ENCODE data around the gene KRTAP9-4. TPM values are rescaled to one million over a fixed set of nuclear protein-coding genes. Genes with fewer than 3 reads are reported as not detected.
"Not testable (repeated sequence)": the region's sequence is repeated elsewhere in the genome, so short reads cannot be mapped to it uniquely, and the experiment has no call there.

The KRTAP9-4 gene
- total RNA-seq, 1 experiment from 2014 or later, result not detected

DNA sequence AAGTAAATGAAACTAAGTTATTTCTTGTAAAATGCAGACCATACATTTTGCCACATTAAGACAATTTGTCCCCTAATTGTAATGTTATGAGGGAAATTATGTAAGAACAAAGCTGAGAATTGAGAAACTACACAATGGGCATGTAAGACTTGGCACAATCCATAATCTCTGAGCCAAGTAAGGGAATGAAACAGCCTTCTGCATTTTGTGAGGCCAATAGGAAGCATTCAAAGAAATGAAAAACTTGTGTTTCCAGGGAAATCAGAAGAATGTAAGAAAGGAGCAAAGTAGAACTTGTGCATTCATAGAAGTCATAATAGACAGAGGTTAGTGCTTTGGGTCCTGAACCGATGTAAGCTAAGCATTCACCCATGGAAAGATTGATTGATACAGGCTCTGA lies 1.8 kb downstream of the KRTAP9-4 start:
- Histone ChIP-seq H3K36me3 (replicated peaks; ENCODE audit: control insufficient read depth, insufficient read depth, low read length) (no peaks in the 10 kb centered on the region), H3K27me3 (ENCODE audit: control insufficient read depth, insufficient read depth, low read length) (peaks cover 2% of the 10 kb centered on the region; the same call in 1 of the 2 replicates), H3K4me3 (ENCODE audit: insufficient read depth, low read depth, low read length) (no peak overlapping the region)
- DNase-seq, result no peak

GRCh38 chr17:41254861-41255260 lies 5.4 kb downstream of the KRTAP9-4 start:
- Histone ChIP-seq H3K4me3 (ENCODE audit: insufficient read depth, low read depth, low read length) (no peak overlapping the region), H3K36me3 (replicated peaks; ENCODE audit: control insufficient read depth, insufficient read depth, low read length) (no peaks in the 10 kb centered on the region), H3K27me3 (ENCODE audit: control insufficient read depth, insufficient read depth, low read length) (peaks cover 2% of the 10 kb centered on the region; the same call in 1 of the 2 replicates)
- no peak for DNase-seq

DNA sequence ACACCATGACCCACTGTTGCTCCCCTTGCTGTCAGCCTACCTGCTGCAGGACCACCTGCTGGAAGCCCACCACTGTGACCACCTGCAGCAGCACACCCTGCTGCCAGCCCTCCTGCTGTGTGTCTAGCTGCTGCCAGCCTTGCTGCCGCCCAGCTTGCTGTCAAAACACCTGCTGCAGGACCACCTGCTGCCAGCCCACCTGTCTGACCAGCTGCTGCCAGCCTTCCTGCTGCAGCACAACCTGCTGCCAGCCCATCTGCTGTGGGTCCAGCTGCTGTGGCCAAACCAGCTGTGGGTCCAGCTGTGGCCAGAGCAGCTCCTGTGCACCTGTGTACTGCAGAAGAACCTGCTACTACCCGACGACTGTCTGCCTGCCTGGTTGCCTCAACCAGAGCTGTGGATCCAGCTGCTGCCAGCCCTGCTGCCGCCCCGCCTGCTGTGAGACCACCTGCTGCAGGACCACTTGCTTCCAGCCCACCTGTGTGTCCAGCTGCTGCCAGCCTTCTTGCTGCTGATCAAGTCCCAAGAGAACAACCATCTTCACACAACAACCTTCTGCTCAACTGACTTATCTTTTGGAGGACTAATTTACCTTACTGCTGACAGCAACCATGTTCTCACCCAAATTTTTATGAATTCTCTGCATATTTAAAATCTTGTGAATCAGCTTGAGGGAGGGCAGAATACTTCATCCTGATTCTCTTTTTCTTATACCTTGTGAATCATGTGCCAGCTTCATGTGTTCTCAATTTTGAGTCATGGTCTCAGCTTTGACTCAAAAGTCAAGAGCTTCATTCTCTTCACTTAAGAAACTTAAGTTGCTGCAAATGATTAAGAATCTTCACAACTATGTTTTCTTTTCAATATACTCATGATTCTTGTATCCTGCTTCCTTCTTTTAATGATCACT lies 6.1 kb downstream of the KRTAP9-4 start, which contains the start of gene KRTAP9-9:
KRTAP9-9 (plus strand) TSS at position 4 of the 910 bp plus-strand sequence.
- H3K4me3 ChIP-seq (ENCODE audit: insufficient read depth, low read depth, low read length); H3K36me3 ChIP-seq (replicated peaks; ENCODE audit: control insufficient read depth, insufficient read depth, low read length); H3K27me3 ChIP-seq (ENCODE audit: control insufficient read depth, insufficient read depth, low read length); DNase-seq: not testable (repeated sequence)

DNA sequence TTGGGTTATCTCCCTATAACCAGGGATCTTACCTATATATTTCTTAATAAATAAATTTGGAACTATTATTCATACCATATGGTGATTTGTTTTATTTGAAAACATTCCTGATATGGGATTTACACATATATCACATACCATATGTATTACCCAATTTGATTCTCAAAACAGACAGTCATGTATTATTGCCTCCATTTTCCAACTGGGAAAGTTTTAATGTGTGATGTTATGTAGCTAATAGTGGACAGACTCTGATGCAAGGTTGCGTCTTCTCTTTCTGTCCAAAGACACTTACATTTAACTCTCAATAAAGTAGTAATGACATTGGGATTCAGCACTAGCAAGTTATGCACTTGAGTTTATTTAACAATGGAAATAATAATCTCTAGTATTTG lies 6.8 kb downstream of the KRTAP9-4 start:
- no peaks in the 10 kb centered on the region for H3K36me3 ChIP-seq (replicated peaks; ENCODE audit: control insufficient read depth, insufficient read depth, low read length)
- H3K4me3 ChIP-seq (ENCODE audit: insufficient read depth, low read depth, low read length), result no peak overlapping the region
- no peak for DNase-seq
- H3K27me3 ChIP-seq (ENCODE audit: control insufficient read depth, insufficient read depth, low read length), result peaks cover 2% of the 10 kb centered on the region; the same call in 1 of the 2 replicates

DNA sequence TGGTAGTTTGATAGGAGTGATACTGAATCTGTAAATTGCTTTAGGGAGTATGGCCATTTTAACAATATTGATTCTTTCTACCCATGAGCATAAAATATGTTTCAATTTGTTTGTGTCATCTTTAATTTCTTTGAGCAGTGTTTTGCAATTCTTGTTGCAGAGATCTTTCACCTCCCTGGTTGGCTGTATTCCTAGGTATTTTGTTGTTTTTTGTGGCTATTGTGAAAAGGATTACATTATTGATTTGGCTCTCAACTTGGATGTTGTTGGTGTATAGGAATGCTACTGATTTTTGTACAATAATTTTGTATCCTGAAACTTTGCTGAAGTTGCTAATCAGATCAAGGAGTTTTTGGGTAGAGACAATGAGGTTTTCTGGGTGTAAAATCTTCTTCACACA lies 8.9 kb downstream of the KRTAP9-4 start:
- no peaks in the 10 kb centered on the region for H3K27me3 ChIP-seq (ENCODE audit: control insufficient read depth, insufficient read depth, low read length)
- H3K36me3 ChIP-seq (replicated peaks; ENCODE audit: control insufficient read depth, insufficient read depth, low read length), result no peaks in the 10 kb centered on the region
- H3K4me3 ChIP-seq (ENCODE audit: insufficient read depth, low read depth, low read length), result no peak overlapping the region
- no peak for DNase-seq

DNA sequence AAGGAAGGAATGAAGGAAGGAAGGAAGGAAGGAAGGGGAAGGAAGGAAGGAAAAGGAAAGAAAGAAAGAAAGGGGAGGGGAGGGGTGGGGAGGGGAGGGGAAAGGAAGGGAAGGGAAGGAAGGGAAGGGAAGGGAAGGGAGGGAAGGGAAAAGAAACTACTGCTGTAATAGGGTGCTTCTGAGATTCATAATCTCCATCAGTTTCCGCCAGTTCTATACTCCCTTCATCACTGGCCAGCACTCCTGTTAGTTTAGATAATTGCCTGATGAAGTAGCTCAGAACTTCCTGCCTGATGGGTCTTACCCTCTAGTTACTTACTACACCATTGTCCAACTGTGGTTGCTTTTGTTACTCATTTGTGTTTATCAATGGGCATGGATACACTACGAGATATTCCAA lies 13.7 kb downstream of the KRTAP9-4 start:
- DNase-seq, result no peak
- Histone ChIP-seq H3K4me3 (ENCODE audit: insufficient read depth, low read depth, low read length) (no peak overlapping the region), H3K27me3 (ENCODE audit: control insufficient read depth, insufficient read depth, low read length) (no peaks in the 10 kb centered on the region; the same call in 1 of the 2 replicates)

GRCh38 chr17:41264599-41264998 lies 15.1 kb downstream of the KRTAP9-4 start:
- H3K27me3 ChIP-seq (ENCODE audit: control insufficient read depth, insufficient read depth, low read length), result no peaks in the 10 kb centered on the region; the same call in 1 of the 2 replicates
- DNase-seq, result no peak
- no peak overlapping the region for H3K4me3 ChIP-seq (ENCODE audit: insufficient read depth, low read depth, low read length)
- H3K36me3 ChIP-seq (replicated peaks; ENCODE audit: control insufficient read depth, insufficient read depth, low read length), result no peaks in the 10 kb centered on the region

More for the DNA sequence above, 13.7 kb downstream of the KRTAP9-4 start:
- H3K36me3 ChIP-seq (replicated peaks; ENCODE audit: control insufficient read depth, insufficient read depth, low read length), result no peaks in the 10 kb centered on the region

GRCh38 chr17:41265078-41265477 lies 15.6 kb downstream of the KRTAP9-4 start, which contains the start of gene KRTAP9-6:
KRTAP9-6 (plus strand) TSS chr17:41265378; CDS start chr17:41265378, 0 bp downstream.
- DNase-seq, result no peak
- no peaks in the 10 kb centered on the region for H3K36me3 ChIP-seq (replicated peaks; ENCODE audit: control insufficient read depth, insufficient read depth, low read length)
- H3K27me3 ChIP-seq (ENCODE audit: control insufficient read depth, insufficient read depth, low read length), result no peaks in the 10 kb centered on the region; the same call in 1 of the 2 replicates
- H3K4me3 ChIP-seq (ENCODE audit: insufficient read depth, low read depth, low read length), result no peak within 1 kb of the TSS

DNA sequence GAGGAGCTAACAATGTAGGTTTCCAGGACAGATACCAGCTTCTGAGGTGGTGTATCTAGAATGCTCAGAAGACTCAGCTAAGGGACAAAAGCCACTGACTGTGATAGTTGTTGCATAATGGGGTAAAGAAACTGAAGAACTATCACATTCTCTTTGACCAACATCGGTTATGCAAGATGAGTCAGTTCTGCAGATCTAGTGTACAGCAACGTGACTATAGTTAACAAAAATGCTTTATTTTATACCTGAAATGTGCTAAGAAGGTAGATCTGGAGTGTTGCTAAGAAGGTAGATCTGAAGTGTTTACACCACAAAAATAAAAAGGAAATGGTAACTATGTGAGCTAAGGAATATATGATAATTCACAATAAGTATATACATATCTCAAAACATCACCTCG lies 18.2 kb downstream of the KRTAP9-4 start:
- H3K27me3 ChIP-seq (ENCODE audit: control insufficient read depth, insufficient read depth, low read length), result no peaks in the 10 kb centered on the region; the same call in 1 of the 2 replicates
- no peak for DNase-seq
- no peaks in the 10 kb centered on the region for H3K36me3 ChIP-seq (replicated peaks; ENCODE audit: control insufficient read depth, insufficient read depth, low read length)
- H3K4me3 ChIP-seq (ENCODE audit: insufficient read depth, low read depth, low read length), result no peak overlapping the region

GRCh38 chr17:41271323-41271722 lies 21.8 kb downstream of the KRTAP9-4 start:
- H3K27me3 ChIP-seq (ENCODE audit: control insufficient read depth, insufficient read depth, low read length); H3K36me3 ChIP-seq (replicated peaks; ENCODE audit: control insufficient read depth, insufficient read depth, low read length); H3K4me3 ChIP-seq (ENCODE audit: insufficient read depth, low read depth, low read length); DNase-seq: not testable (repeated sequence)

DNA sequence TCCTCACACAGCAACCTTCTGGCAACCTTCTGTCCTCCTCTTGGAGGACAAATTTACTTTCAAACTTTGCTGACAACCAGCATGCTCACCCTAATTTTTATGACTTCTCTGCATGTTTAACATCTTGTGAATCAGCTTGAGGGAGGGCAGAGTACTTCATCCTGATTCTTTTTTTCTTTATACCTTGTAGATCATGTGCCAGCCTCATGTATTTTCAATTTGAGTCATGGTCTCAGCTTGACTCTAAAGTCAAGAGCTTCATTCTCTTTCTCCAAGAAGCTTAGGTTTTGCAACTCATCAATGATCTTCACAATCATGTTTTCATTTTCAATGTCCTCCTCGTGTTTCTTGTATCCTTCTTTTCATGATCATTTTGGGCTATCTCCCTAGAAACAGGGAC lies 22.4 kb downstream of the KRTAP9-4 start:
- Histone ChIP-seq H3K36me3 (replicated peaks; ENCODE audit: control insufficient read depth, insufficient read depth, low read length) (no peaks in the 10 kb centered on the region), H3K27me3 (ENCODE audit: control insufficient read depth, insufficient read depth, low read length) (no peaks in the 10 kb centered on the region; the same call in 1 of the 2 replicates), H3K4me3 (ENCODE audit: insufficient read depth, low read depth, low read length) (no peak overlapping the region)
- no peak for DNase-seq

DNA sequence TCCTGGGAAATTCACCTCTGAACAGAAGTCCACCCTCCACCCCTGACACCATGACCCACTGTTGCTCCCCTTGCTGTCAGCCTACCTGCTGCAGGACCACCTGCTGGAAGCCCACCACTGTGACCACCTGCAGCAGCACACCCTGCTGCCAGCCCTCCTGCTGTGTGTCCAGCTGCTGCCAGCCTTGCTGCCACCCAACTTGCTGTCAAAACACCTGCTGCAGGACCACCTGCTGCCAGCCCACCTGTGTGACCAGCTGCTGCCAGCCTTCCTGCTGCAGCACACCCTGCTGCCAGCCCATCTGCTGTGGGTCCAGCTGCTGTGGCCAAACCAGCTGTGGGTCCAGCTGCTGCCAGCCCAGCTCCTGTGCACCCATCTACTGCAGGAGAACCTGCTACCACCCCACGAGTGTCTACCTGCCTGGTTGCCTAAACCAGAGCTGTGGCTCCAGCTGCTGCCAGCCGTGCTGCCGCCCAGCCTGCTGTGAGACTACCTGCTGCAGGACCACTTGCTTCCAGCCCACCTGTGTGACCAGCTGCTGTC lies 26.2 kb downstream of the KRTAP9-4 start, which contains the start of gene KRTAP9-7:
KRTAP9-7 (plus strand) TSS at position 51 of the 543 bp plus-strand sequence; CDS start at position 51, 0 bp downstream.
- H3K27me3 ChIP-seq (ENCODE audit: control insufficient read depth, insufficient read depth, low read length); DNase-seq; H3K36me3 ChIP-seq (replicated peaks; ENCODE audit: control insufficient read depth, insufficient read depth, low read length); H3K4me3 ChIP-seq (ENCODE audit: insufficient read depth, low read depth, low read length): not testable (repeated sequence)

- no peak overlapping the region for H3K4me3 ChIP-seq (ENCODE audit: insufficient read depth, low read depth, low read length)
- H3K27me3 ChIP-seq (ENCODE audit: control insufficient read depth, insufficient read depth, low read length), result no peaks in the 10 kb centered on the region
- H3K36me3 ChIP-seq (replicated peaks; ENCODE audit: control insufficient read depth, insufficient read depth, low read length), result no peaks in the 10 kb centered on the region
- no peak for DNase-seq
Observed at GRCh38 chr17:41278176-41278955, 28.9 kb downstream of the KRTAP9-4 start.

GRCh38 chr17:41284043-41284442 lies 34.6 kb downstream of the KRTAP9-4 start:
- Histone ChIP-seq H3K36me3 (replicated peaks; ENCODE audit: control insufficient read depth, insufficient read depth, low read length) (no peaks in the 10 kb centered on the region), H3K4me3 (ENCODE audit: insufficient read depth, low read depth, low read length) (no peak overlapping the region), H3K27me3 (ENCODE audit: control insufficient read depth, insufficient read depth, low read length) (no peaks in the 10 kb centered on the region)
- no peak for DNase-seq

All from H7 (cell line).